ENCODE data around the gene BEND7.
"Not testable (repeated sequence)": the region's sequence is repeated elsewhere in the genome, so short reads cannot be mapped to it uniquely, and the experiment has no call there.

Gene BEND7

GRCh38 chr10:13481690-13482089 is 47.1 kb downstream of the BEND7 start:
- DNase-seq (ENCODE audit: low read depth in 2 of 2), result no peak

- no peak for DNase-seq (ENCODE audit: low read depth in 2 of 2)
These were observed 53.7 kb downstream of the BEND7 start for GRCh38 chr10:13475124-13475523.

DNA sequence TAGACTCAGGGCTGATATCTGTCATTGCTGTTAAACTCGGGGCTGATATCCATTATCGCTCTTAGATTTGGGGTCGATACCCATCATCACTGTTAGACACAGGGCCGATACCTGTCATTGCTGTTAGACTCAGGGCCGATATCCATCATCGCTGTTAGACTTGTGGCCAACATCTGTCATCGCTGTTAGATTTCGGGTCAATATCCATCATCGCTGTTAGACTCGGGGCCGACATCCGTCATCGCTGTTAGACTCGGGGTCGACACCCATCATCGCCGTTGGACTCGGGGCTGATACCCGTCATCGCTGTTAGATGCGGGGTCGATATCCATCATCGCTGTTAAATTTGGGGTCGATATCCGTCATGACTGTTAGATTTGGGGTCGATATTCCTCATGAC is 54.8 kb downstream of the BEND7 start:
- no peak for DNase-seq (ENCODE audit: low read depth in 2 of 2)

GRCh38 chr10:13472359-13472758 is 56.5 kb downstream of the BEND7 start:
- DNase-seq (ENCODE audit: low read depth in 2 of 2), result no peak

GRCh38 chr10:13470270-13470669 is 58.5 kb downstream of the BEND7 start:
- DNase-seq (ENCODE audit: low read depth in 2 of 2), result no peak

GRCh38 chr10:13462551-13462950 is 66.3 kb downstream of the BEND7 start:
- DNase-seq (ENCODE audit: low read depth in 2 of 2), result no peak

- DNase-seq (ENCODE audit: low read depth in 2 of 2), result no peak
These were observed 70.2 kb downstream of the BEND7 start for GRCh38 chr10:13458687-13459012.

- DNase-seq (ENCODE audit: low read depth in 2 of 2), result no peak
These were observed 70.7 kb downstream of the BEND7 start for GRCh38 chr10:13457958-13458686.

DNA sequence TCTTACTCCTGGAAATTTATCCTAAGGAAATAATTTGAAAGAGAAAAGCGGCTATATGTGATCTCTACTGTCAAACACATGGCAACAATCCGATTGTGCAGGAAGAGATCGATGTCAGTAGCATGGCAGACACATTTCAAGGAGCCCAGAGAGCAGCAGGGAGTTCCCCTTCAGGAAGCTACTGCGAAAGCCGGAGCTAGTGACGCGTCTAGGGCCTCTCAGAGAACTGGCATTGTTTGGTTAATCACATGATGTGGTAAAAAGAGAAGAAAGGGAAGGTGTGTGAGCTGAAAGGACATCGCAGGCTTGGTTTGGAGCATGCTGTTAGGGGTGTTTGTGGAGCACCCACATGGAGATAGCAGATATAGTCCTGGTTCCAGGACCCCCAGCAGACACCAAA is 74.9 kb downstream of the BEND7 start:
- DNase-seq (ENCODE audit: low read depth in 2 of 2), result no peak

DNA sequence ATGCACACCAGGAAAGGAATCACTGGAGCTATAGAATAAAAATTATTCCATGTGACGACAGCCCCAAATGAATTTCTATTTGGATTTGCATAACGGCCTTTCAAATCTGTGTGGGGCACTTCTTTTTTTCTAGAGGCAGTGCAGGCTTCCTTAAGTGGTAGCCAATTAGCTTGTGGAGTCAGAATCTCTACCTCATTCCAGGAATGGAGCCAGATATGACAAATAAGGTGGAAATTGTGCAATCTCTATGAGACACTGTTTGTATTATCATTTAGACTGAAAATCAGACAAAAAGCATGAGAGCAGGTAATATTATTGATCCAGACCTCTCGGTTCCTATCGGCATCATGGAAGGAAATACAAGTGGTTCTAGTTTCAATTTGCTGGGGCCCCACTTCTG is 78.7 kb downstream of the BEND7 start:
- DNase-seq (ENCODE audit: low read depth in 2 of 2), result no peak

DNA sequence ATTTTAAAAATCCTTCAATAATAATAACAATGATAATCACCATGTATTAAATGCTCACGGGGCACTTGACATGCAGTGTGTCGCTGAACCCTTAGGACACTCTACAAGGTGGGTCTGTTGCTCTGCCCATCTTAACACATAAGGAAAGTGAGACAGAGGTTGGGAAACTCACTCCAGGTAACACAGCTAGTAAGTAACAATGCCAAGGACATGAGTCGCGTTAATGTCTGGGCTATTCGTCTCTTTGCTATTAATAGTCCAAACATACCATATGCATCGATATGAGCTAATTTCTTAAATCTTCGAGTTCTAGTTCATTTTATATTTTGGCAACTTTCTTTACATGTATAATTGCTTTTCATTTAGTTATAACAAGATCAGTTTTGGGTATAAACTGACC is 79.5 kb downstream of the BEND7 start:
- no peak for DNase-seq (ENCODE audit: low read depth in 2 of 2)

DNA sequence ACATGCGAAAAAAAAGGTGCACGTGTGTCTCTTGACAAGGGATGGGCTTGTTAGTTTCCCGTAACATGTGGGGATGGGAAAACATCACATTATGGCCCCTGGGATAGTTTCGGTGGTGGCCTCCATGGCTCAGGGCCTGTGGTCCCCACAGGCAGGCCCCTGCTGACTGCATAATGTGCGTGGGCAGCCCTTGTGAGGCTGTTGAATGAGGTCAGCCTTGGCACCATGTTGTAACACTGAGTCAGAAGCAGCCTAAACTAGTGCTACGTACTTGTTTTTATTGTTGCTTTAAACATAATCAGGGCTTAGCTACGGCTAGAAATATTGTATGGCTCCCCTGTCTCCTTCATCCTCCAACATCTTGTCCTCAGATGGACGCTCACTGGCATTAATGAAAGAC is 80.6 kb downstream of the BEND7 start:
- no peak for DNase-seq (ENCODE audit: low read depth in 2 of 2)

DNA sequence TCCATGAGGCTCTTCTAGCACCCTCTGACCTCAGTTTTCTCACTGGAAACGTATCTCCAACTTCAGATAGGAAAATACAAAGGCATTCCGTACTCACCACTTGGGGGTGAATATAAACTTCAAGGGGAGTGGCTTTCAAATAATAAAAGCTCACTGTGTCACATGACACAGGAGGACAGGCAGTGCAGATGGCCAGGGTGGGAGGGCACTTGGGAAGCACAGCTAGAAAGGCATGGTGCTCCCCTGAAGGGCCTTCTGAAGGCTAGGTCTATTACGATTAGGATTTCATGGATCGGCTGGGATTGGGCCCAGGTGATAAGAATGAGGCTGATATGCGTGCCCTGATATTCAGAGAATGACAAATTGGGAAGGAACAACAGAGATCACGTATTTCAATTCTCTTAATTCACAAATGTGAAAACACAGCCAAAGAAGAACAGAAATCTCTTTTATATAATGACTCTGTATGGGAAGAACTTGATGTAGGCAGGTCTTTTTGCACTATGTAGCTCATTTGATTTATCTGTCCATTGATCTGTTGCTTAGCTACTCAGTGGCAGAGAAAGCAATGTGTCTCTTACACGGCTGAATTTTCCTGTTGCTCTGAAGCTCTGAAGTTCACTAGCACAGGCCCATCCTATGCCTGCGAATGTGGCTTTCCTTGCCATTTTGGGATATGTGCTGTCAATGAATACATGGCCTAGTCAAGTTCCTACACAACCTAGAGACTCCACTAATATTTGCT is 83.0 kb downstream of the BEND7 start:
- no peak for DNase-seq (ENCODE audit: low read depth in 2 of 2)

GRCh38 chr10:13441476-13441875 is 87.3 kb downstream of the BEND7 start:
- DNase-seq (ENCODE audit: low read depth in 2 of 2), result no peak

GRCh38 chr10:13440185-13441061 is 88.4 kb downstream of the BEND7 start:
- peak; percentile 38 to 55 for DNase-seq (ENCODE audit: low read depth in 2 of 2)

- DNase-seq (ENCODE audit: low read depth in 2 of 2), result no peak
These were observed 89.3 kb downstream of the BEND7 start for GRCh38 chr10:13439313-13440184.

GRCh38 chr10:13437026-13437555 is 91.7 kb downstream of the BEND7 start:
- DNase-seq (ENCODE audit: low read depth in 2 of 2), result no peak

DNA sequence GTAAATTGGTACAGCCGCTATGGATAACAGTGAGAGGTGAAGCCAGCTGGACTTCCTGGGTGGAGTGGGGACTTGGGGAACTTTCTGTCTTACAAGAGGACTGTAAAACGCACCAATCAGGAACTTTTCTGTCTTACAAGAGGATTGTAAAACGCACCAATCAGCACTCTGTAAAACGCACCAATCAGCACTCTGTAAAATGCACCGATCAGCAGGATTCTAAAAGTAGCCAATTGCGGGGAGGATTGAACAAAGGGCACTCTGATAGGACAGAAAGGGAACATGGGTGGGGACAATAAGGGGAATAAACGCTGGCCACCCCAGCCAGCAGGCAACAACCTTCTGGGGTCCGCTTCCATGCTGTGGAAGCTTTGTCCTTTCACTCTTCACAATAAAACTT is 100.9 kb downstream of the BEND7 start:
- not testable (repeated sequence) for DNase-seq (ENCODE audit: low read depth in 2 of 2)

- DNase-seq (ENCODE audit: low read depth in 2 of 2), result no peak
These were observed 103.4 kb downstream of the BEND7 start for GRCh38 chr10:13425397-13425796.

DNA sequence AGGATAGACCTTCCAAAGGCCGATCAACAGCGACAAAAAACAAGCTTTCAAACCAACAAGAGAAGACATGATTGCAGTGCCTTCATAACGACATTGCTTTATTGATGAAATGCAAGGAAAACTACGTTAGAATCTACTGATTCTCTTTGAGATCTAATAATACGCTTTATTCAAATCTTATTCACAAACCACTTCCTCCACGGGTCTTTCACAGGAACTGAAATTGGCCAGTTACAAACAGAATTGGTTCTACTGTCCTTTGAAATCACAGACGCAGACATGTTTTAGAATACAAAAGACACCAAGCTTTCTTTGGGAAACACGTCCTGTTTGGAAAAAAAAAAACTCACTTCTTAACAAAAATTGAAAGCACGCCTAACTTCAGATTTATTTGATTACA is 106.0 kb downstream of the BEND7 start:
- DNase-seq (ENCODE audit: low read depth in 2 of 2), result no peak

DNA sequence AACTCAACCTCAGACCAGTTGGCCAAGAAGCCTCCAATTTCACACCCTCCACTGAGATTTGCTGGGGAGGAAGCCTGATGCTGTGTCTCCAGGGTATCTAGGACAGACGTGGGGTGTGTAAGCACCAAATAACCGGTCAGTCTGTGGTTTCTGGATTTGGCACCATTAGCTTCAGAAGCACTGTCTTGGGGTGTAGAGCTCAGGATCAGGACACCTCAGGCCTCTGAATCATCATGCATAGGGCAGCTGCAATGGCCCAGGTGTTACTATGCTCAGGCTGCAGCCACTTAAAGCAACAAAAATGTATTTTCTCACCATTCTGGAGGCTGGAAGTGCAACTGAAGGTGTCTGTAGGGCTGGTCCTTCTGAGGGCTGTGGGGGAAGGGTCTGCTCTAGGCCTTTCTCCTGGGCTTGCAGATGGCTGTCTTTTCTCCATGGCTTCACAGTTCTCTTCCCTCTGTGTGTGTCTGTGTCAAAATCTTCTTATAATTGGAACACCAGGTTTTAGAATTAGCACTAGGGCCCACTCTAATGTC is 107.4 kb downstream of the BEND7 start:
- no peak for DNase-seq (ENCODE audit: low read depth in 2 of 2)

Data from stimulated activated CD8-positive, alpha-beta memory T cell treated with anti-CD3 and anti-CD28 coated beads, Interleukin-2, amount 100 ng/mL, for 48 hours (primary cell).